Measurements from ENCODE around the gene RUNX1.

GRCh38 chr21:34818662-34819158, 230.4 kb downstream of the RUNX1 start:
- no peak for TF ChIP-seq CTCF (IDR thresholded peaks at IDR 0.05)
- no peak for TF ChIP-seq ZFX (IDR thresholded peaks at IDR 0.05; ENCODE audit: borderline replicate concordance)

Measured in 22Rv1 (cell line).